OCI-LY3 (cell line): ENCODE data around the gene CTAGE9.
A peak's percentile ranks its signal among the peaks of the same experiment; 100 is the strongest.

Source experiments
- H2AFZ ChIP-seq: fragments of 200-600, 300-600 bp; shearing (Covaris generic); 2 replicates; pipeline ENCODE4 v1.6.0; 2014; ENCODE audit warnings: antibody characterized with exemption, low read depth, low read length
- H3K27ac ChIP-seq: fragments of 200-600, 300-600 bp; sonication (generic); 2 replicates; pipeline ENCODE4 v1.5.1; 2014; ENCODE audit warnings: mild to moderate bottlenecking, low read length, moderate library complexity, mixed read lengths
- H3K27me3 ChIP-seq: fragments of 200-600, 300-600 bp; sonication (generic); 2 replicates; pipeline ENCODE4 v1.6.1; 2014; ENCODE audit warnings: low read depth, low read length, mixed read lengths
- H3K36me3 ChIP-seq: fragments of 200-600, 300-600 bp; sonication (generic); replicated peaks from 2 replicates; pipeline ENCODE3; 2014; ENCODE audit warnings: low read depth, low read length, mixed read lengths
- H3K4me1 ChIP-seq: fragments of 300-600, 200-600 bp; sonication (generic); 2 replicates; pipeline ENCODE4 v1.6.1; 2014; ENCODE audit warnings: low read length, mixed read lengths
- H3K4me2 ChIP-seq: fragments of 200-600, 300-600 bp; sonication (generic); 2 replicates; pipeline ENCODE4 v1.6.1; 2014; ENCODE audit warnings: low read length, mixed read lengths
- H3K4me3 ChIP-seq: fragments of 300-600, 200-600 bp; sonication (generic); 2 replicates; pipeline ENCODE4 v1.5.1; 2014; ENCODE audit warnings: antibody characterized with exemption, mild to moderate bottlenecking, low read length, moderate library complexity
- H3K79me2 ChIP-seq: fragments of 300-600, 200-600 bp; shearing (Covaris generic); 2 replicates; pipeline ENCODE4 v1.6.1; 2014; ENCODE audit warnings: mild to moderate bottlenecking, low read length, mixed read lengths
- H3K9ac ChIP-seq: fragments of 300-600, 200-600 bp; shearing (Covaris generic); 2 replicates; pipeline ENCODE4 v1.6.0; 2014; ENCODE audit warnings: mild to moderate bottlenecking, low read length, moderate library complexity
- H3K9me3 ChIP-seq: fragments of 200-600, 300-600 bp; shearing (Covaris generic); 2 replicates; pipeline ENCODE4 v1.6.1; 2014; ENCODE audit warnings: low read length, mixed read lengths; ENCODE audit not compliant: insufficient read depth
- H4K20me1 ChIP-seq: fragments of 200-600, 300-600 bp; sonication (generic); 2 replicates; pipeline ENCODE4 v1.6.1; 2016; ENCODE audit warnings: low read length, mixed read lengths; ENCODE audit not compliant: insufficient read depth
- CTCF ChIP-seq: fragments of 200-600, 300-600 bp; sonication (generic); IDR thresholded peaks from 2 replicates; pipeline ENCODE4 v1.5.1; 2014; ENCODE audit warnings: antibody characterized with exemption, low read length, low read depth
- EZH2phosphoT487 ChIP-seq: fragments of 200-600 bp; shearing (Covaris generic); IDR thresholded peaks from 2 replicates; pipeline ENCODE4 v1.6.1; 2018; ENCODE audit warnings: antibody characterized with exemption, mixed run types, low read depth

CTAGE9 gene

DNA sequence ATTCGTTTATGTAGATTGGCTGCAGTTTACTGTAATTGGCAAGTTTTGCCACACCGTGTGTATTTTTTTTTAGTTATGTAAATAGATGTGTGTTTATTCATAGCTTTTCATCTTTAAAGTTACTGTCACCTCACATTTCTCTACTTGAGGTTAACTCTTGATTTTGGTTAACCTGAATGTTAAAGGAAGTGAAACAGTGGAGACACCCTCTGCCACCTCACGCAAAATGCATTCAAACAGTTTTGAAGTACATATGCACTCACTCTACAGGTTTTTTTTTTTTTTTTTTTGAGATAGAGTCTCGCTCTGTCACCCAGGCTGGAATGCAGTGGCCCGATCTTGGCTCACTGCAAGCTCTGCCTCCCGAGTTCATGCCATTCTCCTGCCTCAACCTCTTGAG is 27.3 kb downstream of the CTAGE9 start:
- Histone ChIP-seq H3K27me3 (peaks cover 45% of the 10 kb centered on the region), H3K79me2 (no peaks in the 10 kb centered on the region), H2AFZ (no peak overlapping the region), H3K36me3 (no peaks in the 10 kb centered on the region), H3K4me2 (peak overlapping the region; percentile 30; the same call in 1 of the 2 replicates), H3K4me1 (peaks cover 32% of the 10 kb centered on the region), H3K27ac (no peak overlapping the region), H4K20me1 (no peaks in the 10 kb centered on the region), H3K9me3 (0 out of 2 replicates have a peak, but pooled peaks cover 2% of the 10 kb centered on the region), H3K4me3 (no peak overlapping the region), H3K9ac (no peak overlapping the region)
- TF ChIP-seq CTCF: no peak
- TF ChIP-seq EZH2phosphoT487: no peak

DNA sequence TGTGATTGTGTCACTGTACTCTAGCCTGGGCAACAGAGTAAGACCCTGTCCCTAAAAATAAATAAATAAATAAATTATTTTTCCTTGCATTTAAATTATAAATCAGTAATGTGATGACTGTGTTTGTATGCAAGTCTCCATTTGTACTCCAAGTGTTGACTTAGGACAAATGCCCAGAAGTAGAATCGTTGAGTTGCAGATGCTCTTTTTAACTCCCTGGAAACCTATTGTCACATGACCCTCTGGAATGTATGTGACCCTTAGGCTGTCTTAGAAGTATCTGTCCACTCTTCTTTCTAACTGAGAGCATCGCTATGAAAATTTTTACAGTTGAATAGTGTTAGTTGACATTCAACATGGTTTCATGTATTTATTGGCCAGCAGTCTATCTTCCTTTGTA is 28.4 kb downstream of the CTAGE9 start:
- TF ChIP-seq CTCF (no peak), EZH2phosphoT487 (no peak)
- no peak overlapping the region for H3K27ac ChIP-seq
- H2AFZ ChIP-seq: no peak overlapping the region
- no peaks in the 10 kb centered on the region for H4K20me1 ChIP-seq
- no peaks in the 10 kb centered on the region for H3K79me2 ChIP-seq
- H3K9ac ChIP-seq: no peak overlapping the region
- no peak overlapping the region for H3K4me3 ChIP-seq
- no peak overlapping the region for H3K4me2 ChIP-seq
- no peaks in the 10 kb centered on the region for H3K36me3 ChIP-seq
- H3K4me1 ChIP-seq: peaks cover 23% of the 10 kb centered on the region
- H3K9me3 ChIP-seq: 0 out of 2 replicates have a peak, but pooled peaks cover 2% of the 10 kb centered on the region
- peaks cover 45% of the 10 kb centered on the region for H3K27me3 ChIP-seq

GRCh38 chr6:131681585-131681984 is 29.2 kb downstream of the CTAGE9 start:
- TF ChIP-seq CTCF: no peak

DNA sequence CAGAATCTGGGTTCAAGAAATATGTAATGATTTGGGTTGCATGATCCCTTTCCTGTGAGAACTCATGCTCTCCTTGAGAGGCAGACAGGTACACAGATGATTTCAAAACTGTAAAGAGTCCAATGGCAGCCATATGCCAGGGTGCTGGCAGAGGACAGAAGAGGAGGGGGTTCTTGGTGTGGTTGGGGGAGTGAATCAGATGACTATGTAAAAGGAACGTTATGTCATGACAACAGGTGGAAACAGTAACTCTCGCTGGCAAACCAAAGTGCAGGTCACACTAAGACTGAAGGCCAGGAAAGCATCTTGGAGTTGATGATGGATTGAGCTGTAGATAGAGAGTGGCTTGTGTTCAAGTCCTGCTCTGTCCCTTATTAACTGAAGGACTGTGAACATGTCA is 29.9 kb downstream of the CTAGE9 start:
- H2AFZ ChIP-seq: no peak overlapping the region
- 0 out of 2 replicates have a peak, but pooled peaks cover 2% of the 10 kb centered on the region for H3K9me3 ChIP-seq
- H3K9ac ChIP-seq: no peak overlapping the region
- H3K27ac ChIP-seq: no peak overlapping the region
- TF ChIP-seq EZH2phosphoT487 (no peak), CTCF (no peak)
- H4K20me1 ChIP-seq: no peaks in the 10 kb centered on the region
- H3K79me2 ChIP-seq: no peaks in the 10 kb centered on the region
- no peaks in the 10 kb centered on the region for H3K36me3 ChIP-seq
- H3K4me2 ChIP-seq: no peak overlapping the region
- H3K4me1 ChIP-seq: peaks cover 22% of the 10 kb centered on the region
- no peak overlapping the region for H3K4me3 ChIP-seq
- H3K27me3 ChIP-seq: peaks cover 31% of the 10 kb centered on the region

More at GRCh38 chr6:131681585-131681984, 29.2 kb downstream of the CTAGE9 start:
- H3K27me3 ChIP-seq: peaks cover 37% of the 10 kb centered on the region
- H2AFZ ChIP-seq: no peak overlapping the region
- H3K9ac ChIP-seq: no peak overlapping the region
- no peaks in the 10 kb centered on the region for H3K36me3 ChIP-seq
- H3K4me3 ChIP-seq: no peak overlapping the region
- 0 out of 2 replicates have a peak, but pooled peaks cover 2% of the 10 kb centered on the region for H3K9me3 ChIP-seq
- no peaks in the 10 kb centered on the region for H4K20me1 ChIP-seq
- peaks cover 23% of the 10 kb centered on the region for H3K4me1 ChIP-seq
- H3K4me2 ChIP-seq: no peak overlapping the region
- no peak overlapping the region for H3K27ac ChIP-seq
- no peaks in the 10 kb centered on the region for H3K79me2 ChIP-seq
